Panc1 (cell line): Measurements from ENCODE around the gene NLGN2. TPM values are rescaled to one million over a fixed set of nuclear protein-coding genes. Genes with fewer than 3 reads are reported as not detected.

Experiments
- ATAC-seq: fragments of 200-7000 bp; cut with Tn5 transposase; 2 replicates; pipeline ENCODE4 v1.9.1; 2020; ENCODE audit warnings: mild to moderate bottlenecking, moderate library complexity
- BruUV-seq: library from RNA; stranded (reverse); fragments of 400-500 nt; replicated peaks from 2 replicates; lab custom pipeline; 2021; lab: Mats Ljungman, UMichigan
- CTCF ChIA-PET: fragments of 300-600 bp; sonication (Branson Sonifier 250); formaldehyde crosslinking; loops from one replicate; lab custom pipeline; 2022; ENCODE audit warnings: antibody characterized with exemption; lab: Charles Lee
- POLR2A ChIA-PET: fragments of 300-600 bp; sonication (Branson Sonifier 250); formaldehyde crosslinking; loops from one replicate; lab custom pipeline; 2022; ENCODE audit warnings: antibody characterized with exemption; lab: Charles Lee
- DNase-seq: peaks from one replicate; pipeline ENCODE4 v3.0.0-alpha.2; 2010; ENCODE audit warnings: low read depth, low spot score
- H3K27ac ChIP-seq: 2 replicates; pipeline ENCODE4 v1.5.1; 2011; ENCODE audit warnings: mild to moderate bottlenecking, low read length, inconsistent platforms
- H3K27me3 ChIP-seq: fragments of 200-500 bp; sonication (Bioruptor generic); 2 replicates; pipeline ENCODE4 v1.6.0; 2014; ENCODE audit warnings: low read length, inconsistent platforms; ENCODE audit not compliant: control insufficient read depth, insufficient read depth
- H3K36me3 ChIP-seq: fragments of 200-500 bp; sonication (Bioruptor generic); 2 replicates; pipeline ENCODE4 v1.5.1; 2014; ENCODE audit warnings: inconsistent platforms, mild to moderate bottlenecking, low read length, moderate library complexity; ENCODE audit not compliant: control insufficient read depth, insufficient read depth
- H3K4me1 ChIP-seq: 2 replicates; pipeline ENCODE4 v1.5.1; 2011; ENCODE audit warnings: inconsistent platforms, mild to moderate bottlenecking, low read length, moderate library complexity; ENCODE audit not compliant: control insufficient read depth, insufficient read depth
- H3K4me3 ChIP-seq, 2 experiments: 2 replicates each; pipeline ENCODE4 v1.5.1; 2011 to 2012; ENCODE audit warnings: low read depth in 2 of 2, low read length in 2 of 2, mild to moderate bottlenecking in 2 of 2, inconsistent platforms in 1 of 2, moderate library complexity in 1 of 2
- H3K9me3 ChIP-seq: fragments of 200-500 bp; sonication (Bioruptor generic); 2 replicates; pipeline ENCODE4 v1.5.1; 2014; ENCODE audit warnings: low read depth, mild to moderate bottlenecking, inconsistent platforms, low read length, moderate library complexity; ENCODE audit not compliant: control insufficient read depth, insufficient read depth
- POLR2AphosphoS5 ChIP-seq: IDR thresholded peaks from 2 replicates; pipeline ENCODE4 v1.6.1; 2012; ENCODE audit warnings: mild to moderate bottlenecking, low read depth, low read length, moderate library complexity
- REST ChIP-seq, 2 experiments: IDR thresholded peaks; 2 replicates each; pipeline ENCODE4 v1.6.1; 2011 to 2012; ENCODE audit warnings: low read depth in 2 of 2, control low read depth in 1 of 2, low read length in 1 of 2, mild to moderate bottlenecking in 1 of 2, moderate library complexity in 1 of 2; ENCODE audit not compliant: insufficient read depth in 1 of 2
- SIN3A ChIP-seq: IDR thresholded peaks from 2 replicates; pipeline ENCODE4 v1.6.1; 2012; ENCODE audit warnings: low read depth, mild to moderate bottlenecking, low read length, moderate library complexity, borderline replicate concordance; ENCODE audit not compliant: insufficient read depth
- TCF7L2 ChIP-seq: IDR thresholded peaks from 2 replicates; pipeline ENCODE4 v1.6.1; 2011; ENCODE audit warnings: mild to moderate bottlenecking, low read depth, low read length, inconsistent platforms
- in situ Hi-C: cut with HindIII; loops from 2 replicates; pipeline ENCODE4 v1.10.0; 2016; ENCODE audit warnings: low sequenced_read_pairs, low pct_unique_long_range_greater_than_20kb
- intact Hi-C: fragments of 100-400 bp; cut with micrococcal nuclease; formaldehyde crosslinking; loops from one replicate; pipeline ENCODE4 v1.10.0; 2022; ENCODE audit not compliant: unreplicated experiment
- total RNA-seq: library from RNA; stranded (reverse); gene quantifications from one replicate; pipeline ENCODE4 v1.2.1, GENCODE V29; 2021; ENCODE audit not compliant: unreplicated experiment
- TF ChIP-seq, protein P1 (sequence below): fragments of 450-650 bp; IDR thresholded peaks from 2 replicates; pipeline ENCODE4 v1.5.1; 2017; ENCODE audit warnings: mild to moderate bottlenecking

The NLGN2 gene
- total RNA-seq, 1 experiment from 2014 or later: 33.6 TPM

DNA sequence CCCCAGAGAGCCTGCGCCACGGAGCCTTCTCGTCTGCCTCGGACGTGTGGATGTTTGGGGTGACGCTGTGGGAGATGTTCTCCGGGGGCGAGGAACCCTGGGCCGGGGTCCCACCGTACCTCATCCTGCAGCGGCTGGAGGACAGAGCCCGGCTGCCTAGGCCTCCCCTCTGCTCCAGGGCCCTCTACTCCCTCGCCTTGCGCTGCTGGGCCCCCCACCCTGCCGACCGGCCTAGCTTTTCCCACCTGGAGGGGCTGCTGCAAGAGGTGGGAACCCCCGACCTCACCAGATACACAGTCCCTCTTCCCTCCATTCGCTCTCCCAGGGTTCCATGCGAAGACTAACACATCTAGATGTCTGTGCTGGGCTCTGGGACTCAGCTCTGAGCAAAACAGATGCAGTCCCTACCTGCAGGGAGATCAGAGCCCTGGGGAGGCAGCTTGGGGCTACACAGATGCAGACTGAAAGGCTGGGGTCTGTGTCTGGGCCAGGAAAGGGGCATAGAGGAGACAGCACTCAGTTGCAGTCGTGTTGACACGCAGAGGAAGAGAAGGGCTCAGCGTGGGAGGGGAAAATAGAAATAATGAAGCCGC is 23.1 kb upstream of the NLGN2 start:
- DNase-seq (no peak), ATAC-seq (no peak)
- H3K36me3 ChIP-seq: peaks cover 2% of the 10 kb centered on the region; the same call in 1 of the 2 replicates
- POLR2A ChIA-PET: interaction anchor here (0.6 to 0.7 kb wide), 2 partner anchors 31 to 99 kb away, joined by 8 to 9 read pairs; partner anchors contain the start of gene POLR2A
- BruUV-seq: no TSS peak
- H3K27ac ChIP-seq: no peak overlapping the region
- H3K4me1 ChIP-seq: no peaks in the 10 kb centered on the region
- CTCF ChIA-PET: no interaction called here
- H3K27me3 ChIP-seq: no peaks in the 10 kb centered on the region
- H3K9me3 ChIP-seq: no peaks in the 10 kb centered on the region
- no peak for TF ChIP-seq REST (IDR thresholded peaks at IDR 0.05; ENCODE audit: insufficient read depth in 1 of 2, low read depth in 2 of 2, low read length in 1 of 2)
- TF ChIP-seq, protein P1, sequence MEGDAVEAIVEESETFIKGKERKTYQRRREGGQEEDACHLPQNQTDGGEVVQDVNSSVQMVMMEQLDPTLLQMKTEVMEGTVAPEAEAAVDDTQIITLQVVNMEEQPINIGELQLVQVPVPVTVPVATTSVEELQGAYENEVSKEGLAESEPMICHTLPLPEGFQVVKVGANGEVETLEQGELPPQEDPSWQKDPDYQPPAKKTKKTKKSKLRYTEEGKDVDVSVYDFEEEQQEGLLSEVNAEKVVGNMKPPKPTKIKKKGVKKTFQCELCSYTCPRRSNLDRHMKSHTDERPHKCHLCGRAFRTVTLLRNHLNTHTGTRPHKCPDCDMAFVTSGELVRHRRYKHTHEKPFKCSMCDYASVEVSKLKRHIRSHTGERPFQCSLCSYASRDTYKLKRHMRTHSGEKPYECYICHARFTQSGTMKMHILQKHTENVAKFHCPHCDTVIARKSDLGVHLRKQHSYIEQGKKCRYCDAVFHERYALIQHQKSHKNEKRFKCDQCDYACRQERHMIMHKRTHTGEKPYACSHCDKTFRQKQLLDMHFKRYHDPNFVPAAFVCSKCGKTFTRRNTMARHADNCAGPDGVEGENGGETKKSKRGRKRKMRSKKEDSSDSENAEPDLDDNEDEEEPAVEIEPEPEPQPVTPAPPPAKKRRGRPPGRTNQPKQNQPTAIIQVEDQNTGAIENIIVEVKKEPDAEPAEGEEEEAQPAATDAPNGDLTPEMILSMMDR: no peak
- H3K4me3 ChIP-seq: no peak overlapping the region
- intact Hi-C loops (no loop called here), in situ Hi-C loops (no loop called here)

DNA sequence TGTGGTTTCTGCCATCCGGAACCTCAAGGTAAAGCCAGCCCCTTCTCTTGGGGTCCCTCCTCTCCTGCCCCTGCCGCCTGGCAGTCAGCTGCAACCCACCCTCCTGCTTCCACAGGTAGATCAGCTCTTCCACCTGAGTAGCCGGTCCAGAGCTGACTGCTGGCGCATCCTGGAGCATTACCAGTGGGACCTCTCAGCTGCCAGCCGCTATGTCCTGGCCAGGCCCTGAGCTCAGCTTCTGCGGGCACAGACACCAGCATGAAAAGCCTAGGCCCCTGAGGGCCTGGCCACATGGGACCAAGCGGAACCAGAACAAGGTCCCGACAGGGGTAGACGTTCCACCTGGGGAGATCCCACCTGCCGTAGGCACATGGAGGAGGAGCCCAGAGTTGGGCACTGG is 18.8 kb upstream of the NLGN2 start:
- no peaks in the 10 kb centered on the region for H3K9me3 ChIP-seq
- no peak for DNase-seq
- no peaks in the 10 kb centered on the region for H3K36me3 ChIP-seq
- in situ Hi-C loops (no loop called here), intact Hi-C loops (no loop called here)
- no peaks in the 10 kb centered on the region for H3K27me3 ChIP-seq
- no peaks in the 10 kb centered on the region for H3K4me1 ChIP-seq
- no peak for ATAC-seq
- H3K27ac ChIP-seq: no peak overlapping the region
- TF ChIP-seq SIN3A (no peak), TCF7L2 (no peak), POLR2AphosphoS5 (no peak), REST (IDR thresholded peaks at IDR 0.05; ENCODE audit: insufficient read depth in 1 of 2, low read depth in 2 of 2, low read length in 1 of 2) (no peak)
- TF ChIP-seq, protein P1: no peak
- POLR2A ChIA-PET: no interaction called here
- no TSS peak for BruUV-seq
- H3K4me3 ChIP-seq: no peak overlapping the region
- CTCF ChIA-PET: no interaction called here
